H1 (cell line): ENCODE data around the gene TMEM18. TPM values are rescaled to one million over a fixed set of nuclear protein-coding genes. Genes with fewer than 3 reads are reported as not detected.

Experiments
- CTCF ChIA-PET: fragments of 300-600 bp; sonication (Branson Sonifier 250); formaldehyde crosslinking; loops from one replicate; lab custom pipeline; 2021; ENCODE audit not compliant: partially characterized antibody; lab: Charles Lee
- POLR2A ChIA-PET: fragments of 300-600 bp; sonication (Branson Sonifier 250); formaldehyde crosslinking; loops from one replicate; lab custom pipeline; 2021; ENCODE audit warnings: inconsistent platforms; ENCODE audit not compliant: partially characterized antibody; lab: Charles Lee
- DNase-seq, 2 experiments: peaks; one replicate each; pipeline versions ENCODE4 v3.0.0 to v3.0.0-alpha.2; 2010 to 2022; ENCODE audit warnings: low spot score in 2 of 2, low read depth in 1 of 2, mixed read lengths in 1 of 2
- FAIRE-seq: peaks from 2 replicates; lab custom pipeline; 2011; peaks lifted over from hg19 to GRCh38; lab: Jason Lieb, UNC
- H2AFZ ChIP-seq: 2 replicates; pipeline ENCODE4 v1.8.1; 2012; ENCODE audit warnings: low read length, inconsistent platforms
- H2AK5ac ChIP-seq: 2 replicates; pipeline ENCODE4 v1.6.1; 2013; ENCODE audit warnings: low read depth, low read length
- H2BK120ac ChIP-seq: replicated peaks from 2 replicates; pipeline ENCODE3; 2013; ENCODE audit warnings: low read depth, low read length, inconsistent platforms
- H2BK12ac ChIP-seq: 2 replicates; pipeline ENCODE4 v1.6.1; 2013; ENCODE audit warnings: low read depth, low read length
- H2BK15ac ChIP-seq: 2 replicates; pipeline ENCODE4 v1.6.1; 2013; ENCODE audit warnings: low read length
- H2BK20ac ChIP-seq: 2 replicates; pipeline ENCODE4 v1.6.1; 2013; ENCODE audit warnings: low read length
- H2BK5ac ChIP-seq: 2 replicates; pipeline ENCODE4 v1.6.1; 2013; ENCODE audit warnings: low read depth, low read length
- H3K14ac ChIP-seq: 2 replicates; pipeline ENCODE4 v1.6.1; 2013; ENCODE audit warnings: inconsistent platforms; ENCODE audit not compliant: insufficient read length
- H3K18ac ChIP-seq: 2 replicates; pipeline ENCODE4 v1.6.1; 2013; ENCODE audit warnings: low read length; ENCODE audit errors: extremely low read depth
- H3K23ac ChIP-seq: 2 replicates; pipeline ENCODE4 v1.6.1; 2013; ENCODE audit warnings: inconsistent platforms; ENCODE audit not compliant: insufficient read length
- H3K23me2 ChIP-seq: 2 replicates; pipeline ENCODE4 v1.6.1; 2013; ENCODE audit warnings: low read depth, low read length
- H3K27ac ChIP-seq: 2 replicates; pipeline ENCODE4 v1.6.1; 2011; ENCODE audit warnings: low read depth, low read length, inconsistent platforms
- H3K27me3 ChIP-seq, 4 experiments: replicated peaks in 1 of 4; 1 replicate in 1 of 4; 2 replicates in 3 of 4; pipeline versions ENCODE4 v1.6.1 to v1.8.1; 2011 to 2013; ENCODE audit warnings: low read length in 3 of 4, mild to moderate bottlenecking in 3 of 4, inconsistent platforms in 2 of 4, mixed read lengths in 2 of 4, moderate library complexity in 1 of 4; ENCODE audit not compliant: control insufficient read depth in 3 of 4, insufficient read depth in 3 of 4; ENCODE audit errors: extremely low read depth in 1 of 4
- H3K36me3 ChIP-seq, 4 experiments: 2 replicates each; pipeline versions ENCODE4 v1.6.1 to v1.8.1; 2011 to 2013; ENCODE audit warnings: mild to moderate bottlenecking in 4 of 4, low read length in 3 of 4, moderate library complexity in 2 of 4, control low read depth in 1 of 4, inconsistent platforms in 1 of 4; ENCODE audit not compliant: insufficient read depth in 4 of 4, control insufficient read depth in 2 of 4
- H3K4ac ChIP-seq: replicated peaks from 2 replicates; pipeline ENCODE3; 2013; ENCODE audit warnings: low read length, low read depth, mixed read lengths, inconsistent platforms; ENCODE audit not compliant: insufficient read length
- H3K4me1 ChIP-seq, 4 experiments: replicated peaks in 1 of 4; 1 replicate in 1 of 4; 2 replicates in 3 of 4; pipeline versions ENCODE4 v1.6.1 to v1.8.1; 2011 to 2013; ENCODE audit warnings: low read length in 3 of 4, inconsistent platforms in 2 of 4, mixed read lengths in 1 of 4; ENCODE audit not compliant: insufficient read depth in 4 of 4, control insufficient read depth in 3 of 4
- H3K4me2 ChIP-seq, 2 experiments: 2 replicates each; pipeline versions ENCODE4 v1.6.1 to v1.8.1; 2011 to 2013; ENCODE audit warnings: low read depth in 2 of 2, low read length in 2 of 2, control low read depth in 1 of 2, inconsistent platforms in 1 of 2, mild to moderate bottlenecking in 1 of 2; ENCODE audit not compliant: insufficient read depth in 1 of 2
- H3K4me3 ChIP-seq, 4 experiments: fragments of 200-600, 300-600 bp in 1 of 4; sonication (generic), shearing (Covaris generic), sonication (Bioruptor Twin) in 1 of 4; 2 replicates each; pipeline versions ENCODE4 v1.5.1 to v1.8.1; 2011 to 2016; ENCODE audit warnings: low read length in 4 of 4, low read depth in 3 of 4, control low read depth in 2 of 4, inconsistent platforms in 2 of 4, mild to moderate bottlenecking in 2 of 4, mixed read lengths in 1 of 4, moderate library complexity in 1 of 4; ENCODE audit not compliant: insufficient read depth in 2 of 4; ENCODE audit errors: extremely low read depth in 1 of 4
- H3K56ac ChIP-seq: replicated peaks from 2 replicates; pipeline ENCODE3; 2013; ENCODE audit warnings: low read depth, mild to moderate bottlenecking, mixed read lengths, low read length, inconsistent platforms; ENCODE audit not compliant: insufficient read length
- H3K79me1 ChIP-seq: 2 replicates; pipeline ENCODE4 v1.6.1; 2013; ENCODE audit warnings: low read depth, low read length, control low read depth
- H3K79me2 ChIP-seq, 2 experiments: 2 replicates each; pipeline versions ENCODE4 v1.6.1 to v1.8.1; 2012 to 2013; ENCODE audit warnings: low read length in 2 of 2, mild to moderate bottlenecking in 2 of 2, inconsistent platforms in 1 of 2; ENCODE audit not compliant: insufficient read depth in 2 of 2, control insufficient read depth in 1 of 2
- H3K9ac ChIP-seq, 4 experiments: replicated peaks in 1 of 4; 1 replicate in 1 of 4; 2 replicates in 3 of 4; pipeline versions ENCODE4 v1.6.1 to v1.8.1; 2011 to 2013; ENCODE audit warnings: low read depth in 3 of 4, low read length in 3 of 4, control low read depth in 2 of 4, mild to moderate bottlenecking in 2 of 4, moderate library complexity in 2 of 4, inconsistent platforms in 1 of 4; ENCODE audit errors: extremely low read depth in 1 of 4
- H3K9me3 ChIP-seq, 2 experiments: 2 replicates each; pipeline versions ENCODE4 v1.6.1 to v1.8.1; 2012 to 2013; ENCODE audit warnings: mild to moderate bottlenecking in 2 of 2, moderate library complexity in 2 of 2, control low read depth in 1 of 2, inconsistent platforms in 1 of 2, low read depth in 1 of 2, low read length in 1 of 2, mixed read lengths in 1 of 2; ENCODE audit not compliant: insufficient read depth in 2 of 2
- H4K20me1 ChIP-seq, 2 experiments: replicated peaks in 1 of 2; 2 replicates each; pipeline versions ENCODE3 to v1.8.1; 2011 to 2013; ENCODE audit warnings: inconsistent platforms in 2 of 2, low read length in 2 of 2, mild to moderate bottlenecking in 1 of 2; ENCODE audit not compliant: insufficient read depth in 2 of 2, control insufficient read depth in 1 of 2
- H4K5ac ChIP-seq: 2 replicates; pipeline ENCODE4 v1.6.1; 2013; ENCODE audit warnings: low read length, low read depth, mixed read lengths, inconsistent platforms; ENCODE audit not compliant: insufficient read length
- H4K8ac ChIP-seq: 2 replicates; pipeline ENCODE4 v1.8.0; 2013; ENCODE audit warnings: mild to moderate bottlenecking, moderate library complexity, low read length, inconsistent platforms; ENCODE audit not compliant: insufficient read depth; ENCODE audit errors: extremely low read depth
- H4K91ac ChIP-seq: replicated peaks from 2 replicates; pipeline ENCODE3; 2013; ENCODE audit warnings: low read length, mixed read lengths, inconsistent platforms; ENCODE audit not compliant: insufficient read length
- ASH2L ChIP-seq: fragments of 200-600, 300-600 bp; sonication (generic); IDR thresholded peaks from one replicate; pipeline ENCODE4 v1.7.1; 2017; ENCODE audit warnings: low read length
- CTBP2 ChIP-seq: IDR thresholded peaks from 2 replicates; pipeline ENCODE4 v1.7.0; 2011; ENCODE audit warnings: borderline replicate concordance, mild to moderate bottlenecking, moderate library complexity, mixed read lengths, low read length; ENCODE audit not compliant: insufficient read depth, insufficient read length
- EGR1 ChIP-seq: IDR thresholded peaks from 2 replicates; pipeline ENCODE4 v1.6.1; 2011; ENCODE audit warnings: low read depth, low read length, borderline replicate concordance
- HDAC2 ChIP-seq, 2 experiments: fragments of 300-600 bp in 1 of 2; sonication (generic) in 1 of 2; IDR thresholded peaks; 2 replicates each; pipeline ENCODE4 v1.6.1; 2011 to 2012; ENCODE audit warnings: low read depth in 2 of 2, low read length in 2 of 2, mild to moderate bottlenecking in 2 of 2, moderate library complexity in 2 of 2, borderline replicate concordance in 1 of 2, inconsistent platforms in 1 of 2
- HDAC6 ChIP-seq: IDR thresholded peaks from one replicate; pipeline ENCODE4 v1.7.1; 2012; ENCODE audit warnings: low read depth, mild to moderate bottlenecking, inconsistent platforms, low read length, moderate library complexity
- MAFK ChIP-seq: IDR thresholded peaks from 2 replicates; pipeline ENCODE4 v1.6.1; 2012; ENCODE audit warnings: low read depth, mild to moderate bottlenecking, improper control_type of control experiment, low read length
- POLR2AphosphoS5 ChIP-seq: IDR thresholded peaks from 2 replicates; pipeline ENCODE4 v1.6.1; 2011; ENCODE audit warnings: low read depth, low read length
- POU5F1 ChIP-seq: IDR thresholded peaks from 2 replicates; pipeline ENCODE4 v1.6.1; 2011; ENCODE audit warnings: low read depth, mild to moderate bottlenecking, low read length, moderate library complexity
- RBBP5 ChIP-seq: IDR thresholded peaks from 2 replicates; pipeline ENCODE4 v1.7.1; 2012; ENCODE audit warnings: low read depth, mild to moderate bottlenecking, inconsistent platforms, low read length, moderate library complexity, borderline replicate concordance
- SIN3A ChIP-seq, 2 experiments: IDR thresholded peaks in 1 of 2; conservative IDR thresholded peaks in 1 of 2; 2 replicates each; pipeline ENCODE4 v1.6.1; 2011 to 2012; ENCODE audit warnings: low read length in 2 of 2, improper control_type of control experiment in 1 of 2, low read depth in 1 of 2, mild to moderate bottlenecking in 1 of 2
- SIRT6 ChIP-seq: IDR thresholded peaks from one replicate; pipeline ENCODE4 v1.7.1; 2012; ENCODE audit warnings: low read length, inconsistent platforms
- SP4 ChIP-seq: IDR thresholded peaks from 2 replicates; pipeline ENCODE4 v1.6.1; 2012; ENCODE audit warnings: low read length, inconsistent platforms
- TAF1 ChIP-seq: IDR thresholded peaks from 2 replicates; pipeline ENCODE4 v1.6.1; 2011; ENCODE audit warnings: mild to moderate bottlenecking, low read depth, low read length
- WGBS, 2 experiments: shearing (Covaris generic) in 1 of 2; methylation state at CpG; one replicate each; pipeline versions ENCODE4 v1.1.6 to v1.1.7; 2013 to 2015; ENCODE audit warnings: low lambda C conversion rate in 2 of 2, mixed read lengths in 2 of 2, inconsistent platforms in 1 of 2, low coverage in 1 of 2, missing lambda C conversion rate in 1 of 2; ENCODE audit not compliant: insufficient replicate concordance in 2 of 2, insufficient coverage in 1 of 2, insufficient read length in 1 of 2; ENCODE audit errors: extremely low coverage in 1 of 2, missing lambda C conversion rate in 1 of 2; 5-methylcytosine and 5-hydroxymethylcytosine counted together
- polyA plus RNA-seq, 7 experiments: library from polyadenylated mRNA; depleted of rRNA in 3 of 7; stranded (reverse) in 5 of 7; unstranded in 2 of 7; fragments of >200 nt in 5 of 7; fragments of 200-250 nt in 2 of 7; gene quantifications; 1 replicate in 5 of 7; 2 replicates in 1 of 7; 4 replicates in 1 of 7; pipeline versions ENCODE4 v1.2.1 to v1.2.3, GENCODE V29; 2011 to 2013; ENCODE audit warnings: missing spikeins in 2 of 7, mixed read lengths in 2 of 7
- total RNA-seq: library from RNA; stranded (reverse); fragmentation: NEBNext Ultra II Directional; extraction: Animal tissue kit (Norgen Biotek cat#: 25700); gene quantifications from 2 replicates; pipeline ENCODE4 v1.2.1, GENCODE V29; 2021
- TF ChIP-seq, protein P1 (sequence below): IDR thresholded peaks from 2 replicates; pipeline ENCODE4 v1.6.1; 2012; ENCODE audit warnings: inconsistent platforms

The TMEM18 gene
- total and polyA plus RNA-seq, 2 of the 8 experiments (the other 6 are each of a cell fraction or from before 2014, with no cell fraction given) = 22.4 to 27.1 TPM

DNA sequence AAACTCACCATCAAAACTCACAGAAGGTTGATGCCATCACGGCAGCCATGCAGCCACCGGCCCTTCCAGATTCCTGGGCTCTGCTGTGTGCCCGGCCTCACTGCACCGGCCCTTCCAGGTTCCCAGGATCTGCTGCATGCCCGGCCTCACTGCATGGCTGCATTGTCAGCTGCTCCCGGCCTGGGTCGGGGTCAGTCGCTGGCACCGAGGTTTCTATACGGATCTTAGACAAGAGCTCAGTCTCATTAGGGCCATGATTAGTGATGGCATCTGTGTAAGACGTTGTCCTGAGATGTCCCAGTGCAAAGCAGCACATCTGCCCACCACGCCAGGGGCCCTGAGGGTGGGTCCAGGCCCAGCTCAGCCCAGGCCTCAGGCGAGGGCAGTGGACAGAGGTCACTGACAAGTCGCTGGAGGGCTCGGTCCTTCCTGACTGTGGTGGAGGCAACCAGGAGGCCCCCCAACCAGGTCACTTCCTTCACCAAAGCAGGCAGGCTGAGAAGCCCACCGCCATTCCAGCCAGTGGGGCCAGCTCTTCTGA, 29.4 kb downstream of the TMEM18 start:
- Histone ChIP-seq H3K4me1 (no peaks in the 10 kb centered on the region), H3K9me3 (no peaks in the 10 kb centered on the region; a peak in 1 of 4 replicates), H3K23me2 (no peaks in the 10 kb centered on the region), H3K27me3 (no peaks in the 10 kb centered on the region; a peak in 3 of 7 replicates), H3K4me3 (no peak overlapping the region), H2AK5ac (no peak overlapping the region), H3K27ac (no peak overlapping the region), H3K56ac (no peak overlapping the region), H2AFZ (no peak overlapping the region), H4K8ac (no peak overlapping the region), H3K36me3 (no peaks in the 10 kb centered on the region), H3K14ac (no peak overlapping the region), H4K91ac (no peak overlapping the region), H3K23ac (no peak overlapping the region), H3K18ac (no peak overlapping the region), H3K4ac (no peak overlapping the region), H2BK5ac (no peak overlapping the region), H2BK15ac (no peak overlapping the region), H4K5ac (no peak overlapping the region), H4K20me1 (no peaks in the 10 kb centered on the region), H3K79me1 (no peaks in the 10 kb centered on the region), H2BK20ac (no peak overlapping the region), H3K9ac (no peak overlapping the region), H3K79me2 (no peaks in the 10 kb centered on the region), H2BK120ac (no peak overlapping the region), H3K4me2 (no peak overlapping the region), H2BK12ac (no peak overlapping the region)
- 88% methylated on average over 14 of the region's 16 CpGs; no CpG with 5 or more reads in 1 of the 2 experiments for WGBS, 2 experiments
- DNase-seq (peak in 1 of 2 experiments; percentile 32), FAIRE-seq (no peak)
- ChIA-PET POLR2A (no interaction called here), CTCF (no interaction called here)
- TF ChIP-seq MAFK (no peak), HDAC2 (IDR thresholded peaks at IDR 0.05; ENCODE audit: borderline replicate concordance in 1 of 2, low read depth in 2 of 2, low read length in 2 of 2) (no peak), RBBP5 (no peak), POU5F1 (no peak), HDAC6 (no peak), ASH2L (no peak), TAF1 (no peak), SIRT6 (no peak), SP4 (no peak), SIN3A (conservative IDR thresholded peaks at IDR 0.05 in 1 of 2, IDR thresholded peaks at IDR 0.05 in 1 of 2; ENCODE audit: low read depth in 1 of 2, low read length in 2 of 2) (no peak), CTBP2 (no peak), EGR1 (no peak), POLR2AphosphoS5 (no peak)
- TF ChIP-seq, protein P1, sequence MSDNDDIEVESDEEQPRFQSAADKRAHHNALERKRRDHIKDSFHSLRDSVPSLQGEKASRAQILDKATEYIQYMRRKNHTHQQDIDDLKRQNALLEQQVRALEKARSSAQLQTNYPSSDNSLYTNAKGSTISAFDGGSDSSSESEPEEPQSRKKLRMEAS = no peak
